ENCODE measurements around the gene GJA1.

The GJA1 gene

GRCh38 chr6:121451250-121451649 is 15.8 kb downstream of the GJA1 start:
- TF ChIP-seq CTCF (IDR thresholded peaks at IDR 0.05; ENCODE audit: low read depth, low read length): no peak
- no peaks in the 10 kb centered on the region for H3K4me1 ChIP-seq
- no peak overlapping the region for H3K4me3 ChIP-seq (ENCODE audit: low read depth, low read length)
- no peaks in the 10 kb centered on the region for H3K36me3 ChIP-seq
- DNase-seq: no peak
- no peaks in the 10 kb centered on the region for H3K27me3 ChIP-seq
- H3K9me3 ChIP-seq: no peaks in the 10 kb centered on the region

GRCh38 chr6:121453191-121453590 is 17.7 kb downstream of the GJA1 start:
- no peak for DNase-seq
- H3K9me3 ChIP-seq: no peaks in the 10 kb centered on the region
- no peak overlapping the region for H3K4me3 ChIP-seq (ENCODE audit: low read depth, low read length)
- H3K4me1 ChIP-seq: no peaks in the 10 kb centered on the region
- no peaks in the 10 kb centered on the region for H3K36me3 ChIP-seq
- no peaks in the 10 kb centered on the region for H3K27me3 ChIP-seq
- TF ChIP-seq CTCF (IDR thresholded peaks at IDR 0.05; ENCODE audit: low read depth, low read length): no peak

- Histone ChIP-seq H3K36me3 (no peaks in the 10 kb centered on the region), H3K4me3 (ENCODE audit: low read depth, low read length) (no peak overlapping the region), H3K9me3 (no peaks in the 10 kb centered on the region), H3K4me1 (no peaks in the 10 kb centered on the region), H3K27me3 (no peaks in the 10 kb centered on the region)
- TF ChIP-seq CTCF (IDR thresholded peaks at IDR 0.05; ENCODE audit: low read depth, low read length): no peak
- no peak for DNase-seq
Observed at GRCh38 chr6:121460170-121460569, 24.7 kb downstream of the GJA1 start.

- no peak for DNase-seq
- no peaks in the 10 kb centered on the region for H3K27me3 ChIP-seq
- no peaks in the 10 kb centered on the region for H3K4me1 ChIP-seq
- no peak for TF ChIP-seq CTCF (IDR thresholded peaks at IDR 0.05; ENCODE audit: low read depth, low read length)
- no peak overlapping the region for H3K4me3 ChIP-seq (ENCODE audit: low read depth, low read length)
- H3K36me3 ChIP-seq: no peaks in the 10 kb centered on the region
- no peaks in the 10 kb centered on the region for H3K9me3 ChIP-seq
Observed at GRCh38 chr6:121463087-121463486, 27.6 kb downstream of the GJA1 start.

GRCh38 chr6:121465101-121465500 is 29.7 kb downstream of the GJA1 start:
- Histone ChIP-seq H3K36me3 (no peaks in the 10 kb centered on the region), H3K4me3 (ENCODE audit: low read depth, low read length) (no peak overlapping the region), H3K4me1 (no peaks in the 10 kb centered on the region), H3K9me3 (no peaks in the 10 kb centered on the region), H3K27me3 (no peaks in the 10 kb centered on the region)
- no peak for TF ChIP-seq CTCF (IDR thresholded peaks at IDR 0.05; ENCODE audit: low read depth, low read length)
- no peak for DNase-seq

- no peak overlapping the region for H3K4me3 ChIP-seq (ENCODE audit: low read depth, low read length)
- no peaks in the 10 kb centered on the region for H3K4me1 ChIP-seq
- TF ChIP-seq CTCF (IDR thresholded peaks at IDR 0.05; ENCODE audit: low read depth, low read length): no peak
- no peaks in the 10 kb centered on the region for H3K27me3 ChIP-seq
- DNase-seq: no peak
- no peaks in the 10 kb centered on the region for H3K9me3 ChIP-seq
- H3K36me3 ChIP-seq: no peaks in the 10 kb centered on the region
Observed at GRCh38 chr6:121479486-121480098, 44.1 kb downstream of the GJA1 start.

Data from BE2C (cell line).